Measurements from ENCODE around the gene PRG2. TPM values are rescaled to one million over a fixed set of nuclear protein-coding genes. Genes with fewer than 3 reads are reported as not detected.
"Not testable (repeated sequence)": the region's sequence is repeated elsewhere in the genome, so short reads cannot be mapped to it uniquely, and the experiment has no call there.

The PRG2 gene
- total RNA-seq, 1 experiment from 2014 or later = not detected

- in situ Hi-C loops (cut with HindIII; ENCODE audit: low pct_unique_long_range_greater_than_20kb, low sequenced_read_pairs) = no loop called here
- DNase-seq (ENCODE audit: low read depth) = no peak
Measured at GRCh38 chr11:57378186-57378585, 12.3 kb downstream of the PRG2 start.

GRCh38 chr11:57377107-57377506, 13.3 kb downstream of the PRG2 start:
- no peak for DNase-seq (ENCODE audit: low read depth)
- in situ Hi-C loops (cut with HindIII; ENCODE audit: low pct_unique_long_range_greater_than_20kb, low sequenced_read_pairs) = no loop called here

- DNase-seq (ENCODE audit: low read depth) = no peak
- in situ Hi-C loops (cut with HindIII; ENCODE audit: low pct_unique_long_range_greater_than_20kb, low sequenced_read_pairs) = no loop called here
Measured at GRCh38 chr11:57376095-57377090, 14.1 kb downstream of the PRG2 start.

- no peak for DNase-seq (ENCODE audit: low read depth)
- in situ Hi-C loops (cut with HindIII; ENCODE audit: low pct_unique_long_range_greater_than_20kb, low sequenced_read_pairs) = no loop called here
Measured at GRCh38 chr11:57375490-57375889, 15.0 kb downstream of the PRG2 start.

GRCh38 chr11:57374966-57375365, 15.5 kb downstream of the PRG2 start:
- in situ Hi-C loops (cut with HindIII; ENCODE audit: low pct_unique_long_range_greater_than_20kb, low sequenced_read_pairs) = no loop called here
- no peak for DNase-seq (ENCODE audit: low read depth)

- in situ Hi-C loops (cut with HindIII; ENCODE audit: low pct_unique_long_range_greater_than_20kb, low sequenced_read_pairs) = no loop called here
- no peak for DNase-seq (ENCODE audit: low read depth)
Measured at GRCh38 chr11:57373146-57373545, 17.3 kb downstream of the PRG2 start.

GRCh38 chr11:57370941-57371340, 19.5 kb downstream of the PRG2 start:
- in situ Hi-C loops (cut with HindIII; ENCODE audit: low pct_unique_long_range_greater_than_20kb, low sequenced_read_pairs) = no loop called here

GRCh38 chr11:57370251-57370650, 20.2 kb downstream of the PRG2 start:
- in situ Hi-C loops (cut with HindIII; ENCODE audit: low pct_unique_long_range_greater_than_20kb, low sequenced_read_pairs) = no loop called here
- DNase-seq (ENCODE audit: low read depth) = no peak

More at GRCh38 chr11:57370941-57371340, 19.5 kb downstream of the PRG2 start:
- DNase-seq (ENCODE audit: low read depth) = no peak

- in situ Hi-C loops (cut with HindIII; ENCODE audit: low pct_unique_long_range_greater_than_20kb, low sequenced_read_pairs) = no loop called here
- no peak for DNase-seq (ENCODE audit: low read depth)
Measured at GRCh38 chr11:57368845-57369232, 21.6 kb downstream of the PRG2 start.

GRCh38 chr11:57368106-57368844, 22.2 kb downstream of the PRG2 start:
- in situ Hi-C loops (cut with HindIII; ENCODE audit: low pct_unique_long_range_greater_than_20kb, low sequenced_read_pairs) = no loop called here
- DNase-seq (ENCODE audit: low read depth) = no peak

GRCh38 chr11:57364851-57365660, 25.4 kb downstream of the PRG2 start:
- DNase-seq (ENCODE audit: low read depth) = no peak
- in situ Hi-C loops (cut with HindIII; ENCODE audit: low pct_unique_long_range_greater_than_20kb, low sequenced_read_pairs) = no loop called here

GRCh38 chr11:57363131-57364080, 27.0 kb downstream of the PRG2 start:
- in situ Hi-C loops (cut with HindIII; ENCODE audit: low pct_unique_long_range_greater_than_20kb, low sequenced_read_pairs) = no loop called here
- no peak for DNase-seq (ENCODE audit: low read depth)

- DNase-seq (ENCODE audit: low read depth) = no peak
- in situ Hi-C loops (cut with HindIII; ENCODE audit: low pct_unique_long_range_greater_than_20kb, low sequenced_read_pairs) = no loop called here
Measured at GRCh38 chr11:57361926-57362325, 28.5 kb downstream of the PRG2 start.

- DNase-seq (ENCODE audit: low read depth); in situ Hi-C loops (cut with HindIII; ENCODE audit: low pct_unique_long_range_greater_than_20kb, low sequenced_read_pairs): not testable (repeated sequence)
Measured at GRCh38 chr11:57361420-57361819, 29.0 kb downstream of the PRG2 start.

GRCh38 chr11:57360991-57361390, 29.5 kb downstream of the PRG2 start:
- no peak for DNase-seq (ENCODE audit: low read depth)
- in situ Hi-C loops (cut with HindIII; ENCODE audit: low pct_unique_long_range_greater_than_20kb, low sequenced_read_pairs) = no loop called here

- in situ Hi-C loops (cut with HindIII; ENCODE audit: low pct_unique_long_range_greater_than_20kb, low sequenced_read_pairs) = no loop called here
- DNase-seq (ENCODE audit: low read depth) = no peak
Measured at GRCh38 chr11:57359896-57360690, 30.4 kb downstream of the PRG2 start.

GRCh38 chr11:57359396-57359795, 31.1 kb downstream of the PRG2 start:
- in situ Hi-C loops (cut with HindIII; ENCODE audit: low pct_unique_long_range_greater_than_20kb, low sequenced_read_pairs) = no loop called here

More at GRCh38 chr11:57359396-57359795, 31.1 kb downstream of the PRG2 start:
- no peak for DNase-seq (ENCODE audit: low read depth)
